HG02588 (cell line): Measurements from ENCODE around the gene SLC38A7.
"Not testable (repeated sequence)": the region's sequence is repeated elsewhere in the genome, so short reads cannot be mapped to it uniquely, and the experiment has no call there.

Experiments
- ATAC-seq: cut with Tn5 transposase; IDR thresholded peaks from one replicate; pipeline ENCODE4 v1.9.1; 2021; ENCODE audit warnings: mild to moderate bottlenecking, moderate library complexity; ENCODE audit not compliant: unreplicated experiment

SLC38A7 gene

GRCh38 chr16:58678716-58679115 lies 5.9 kb downstream of the SLC38A7 start:
- no peak for ATAC-seq

DNA sequence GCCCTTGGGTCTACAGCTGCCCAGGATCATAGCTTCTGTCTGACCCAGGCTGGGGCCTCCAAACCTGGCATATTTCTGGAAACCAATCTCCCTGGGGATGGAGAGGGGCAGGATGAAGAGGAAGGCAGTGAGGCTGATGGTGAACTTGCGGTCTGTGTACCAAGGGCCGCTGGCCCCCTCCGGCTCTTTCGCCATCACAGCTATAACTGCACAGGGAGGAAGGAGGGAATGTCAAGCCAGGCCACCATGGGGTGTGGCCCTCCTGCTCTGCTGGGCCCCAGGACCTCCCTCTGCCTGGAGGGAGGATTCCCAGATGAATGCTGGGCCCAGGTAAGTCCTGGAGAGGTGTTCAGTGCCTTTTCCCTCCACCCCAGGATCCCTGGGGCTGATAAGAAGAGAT lies 6.3 kb downstream of the SLC38A7 start:
- no peak for ATAC-seq

GRCh38 chr16:58670946-58671583 lies 13.5 kb downstream of the SLC38A7 start:
- no peak for ATAC-seq

- ATAC-seq, result no peak
These were observed 14.4 kb downstream of the SLC38A7 start for GRCh38 chr16:58670177-58670576.

DNA sequence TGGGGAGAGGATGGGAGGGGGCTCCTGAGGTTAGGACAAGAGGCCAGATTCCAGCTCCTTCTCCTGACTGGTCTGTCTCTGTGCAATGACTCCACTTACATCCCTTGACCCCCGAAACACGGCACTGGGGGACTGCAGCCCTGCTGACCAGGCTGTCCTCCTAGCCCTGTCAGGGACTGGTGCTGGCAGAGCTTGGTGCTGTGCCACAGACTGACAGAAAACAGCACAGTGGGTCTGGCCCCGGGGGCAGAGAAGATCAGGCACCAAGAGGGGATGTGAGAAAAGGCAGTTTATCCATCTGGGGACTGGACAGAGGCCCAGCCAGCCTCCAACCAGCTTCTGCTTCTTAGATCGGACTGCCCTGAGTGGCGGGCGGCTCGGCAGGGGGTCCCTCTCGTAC lies 19.4 kb downstream of the SLC38A7 start:
- no peak for ATAC-seq

- ATAC-seq, result no peak
These were observed 23.3 kb downstream of the SLC38A7 start for GRCh38 chr16:58661199-58661830.

- not testable (repeated sequence) for ATAC-seq
These were observed 24.7 kb downstream of the SLC38A7 start for GRCh38 chr16:58659911-58660310.

DNA sequence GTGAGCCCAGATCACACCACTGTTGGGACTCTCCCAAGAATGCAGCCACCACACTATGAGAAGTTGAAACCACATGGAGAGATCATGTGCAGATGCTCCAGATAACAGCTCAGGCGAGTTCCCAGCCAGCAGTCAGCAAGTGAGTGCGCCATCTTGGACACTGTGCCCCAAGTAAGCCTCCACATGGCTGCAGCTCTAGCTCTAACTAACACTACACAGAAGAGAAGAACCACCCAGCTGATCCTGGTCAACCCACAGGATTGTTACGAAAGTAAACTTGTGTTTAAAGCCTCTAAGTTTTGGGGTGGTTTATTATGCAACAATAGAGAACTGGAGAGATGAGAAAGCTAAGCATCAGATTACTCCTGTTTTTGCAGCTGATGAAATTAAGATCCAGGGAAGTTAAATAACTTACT lies 25.8 kb downstream of the SLC38A7 start:
- no peak for ATAC-seq

DNA sequence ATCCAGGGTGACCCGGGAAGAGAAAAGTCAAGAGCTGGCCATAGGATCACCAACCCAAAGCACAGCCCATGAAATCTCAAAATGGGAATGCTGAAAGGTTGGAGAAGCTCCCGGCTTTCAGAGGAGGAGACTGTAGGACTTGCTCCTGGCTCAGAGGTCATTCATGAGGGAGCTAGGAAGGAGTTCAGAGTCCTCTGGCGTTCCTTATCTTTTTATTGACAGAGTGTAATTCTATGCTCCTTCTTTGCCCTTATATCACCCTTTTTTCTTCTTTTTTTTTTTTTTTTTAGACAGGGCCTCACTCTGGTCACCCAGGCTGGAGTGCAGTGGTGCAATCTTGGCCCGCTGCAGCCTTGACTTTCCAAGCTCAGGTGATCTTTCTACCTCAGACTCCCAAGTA lies 27.7 kb downstream of the SLC38A7 start:
- no peak for ATAC-seq

- no peak for ATAC-seq
These were observed 29.4 kb downstream of the SLC38A7 start for GRCh38 chr16:58655215-58655596.

DNA sequence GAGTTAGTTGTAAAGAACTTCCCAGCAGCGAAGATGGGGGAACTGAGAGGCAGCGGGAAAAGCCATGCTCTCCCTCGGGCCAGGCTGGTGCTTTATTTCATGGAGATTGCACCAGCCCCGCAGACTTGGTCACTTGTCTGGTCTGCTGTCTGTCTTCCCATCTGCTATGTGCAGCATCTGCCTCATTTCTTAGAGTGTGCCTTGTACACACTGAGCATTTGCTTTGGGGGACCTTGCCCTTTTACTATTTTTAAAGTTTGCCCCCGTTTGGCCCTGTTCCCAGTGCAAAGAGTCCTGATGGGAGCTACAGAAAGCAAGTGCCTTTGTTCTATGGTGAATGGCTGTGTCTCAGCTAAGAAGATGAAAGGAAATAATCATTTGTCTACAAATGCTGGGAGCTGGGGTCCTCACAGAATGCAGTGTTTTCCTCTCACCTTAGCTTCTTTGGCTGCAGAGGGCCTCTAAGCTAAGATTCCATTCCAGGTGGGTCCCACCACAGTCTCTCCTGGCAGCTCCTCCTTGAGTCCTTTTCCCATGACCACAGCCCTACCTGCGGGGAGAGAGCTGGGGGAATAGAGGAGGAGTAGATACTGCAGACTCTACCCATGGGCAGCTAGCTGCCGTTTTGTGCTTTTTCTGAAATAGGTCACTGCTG lies 29.9 kb downstream of the SLC38A7 start:
- no peak for ATAC-seq

GRCh38 chr16:58652741-58653140 lies 31.8 kb downstream of the SLC38A7 start:
- ATAC-seq, result no peak

DNA sequence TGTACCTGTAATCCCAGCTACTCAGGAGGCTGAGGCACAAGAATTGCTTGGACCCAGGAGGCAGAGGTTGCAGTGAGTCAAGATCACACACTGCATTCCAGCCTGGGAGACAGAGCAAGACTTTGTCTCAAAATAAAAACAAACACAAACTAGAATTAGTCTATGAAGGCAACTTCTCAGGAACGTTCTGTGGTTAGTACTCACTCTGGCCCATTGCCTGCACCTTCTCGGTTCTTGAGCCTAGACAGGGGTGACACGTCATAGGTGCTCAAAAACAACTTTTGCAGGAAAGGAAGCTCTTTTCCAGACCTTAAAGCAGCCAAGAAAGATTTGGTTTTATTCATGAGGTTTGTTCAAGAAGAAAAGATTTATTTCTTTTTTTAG lies 32.6 kb downstream of the SLC38A7 start:
- no peak for ATAC-seq

GRCh38 chr16:58649707-58650106 lies 34.9 kb downstream of the SLC38A7 start:
- ATAC-seq, result no peak

- no peak for ATAC-seq
These were observed 37.5 kb downstream of the SLC38A7 start for GRCh38 chr16:58647107-58647506.

GRCh38 chr16:58644765-58645487 lies 39.6 kb downstream of the SLC38A7 start:
- ATAC-seq, result no peak

GRCh38 chr16:58644108-58644507 lies 40.5 kb downstream of the SLC38A7 start:
- no peak for ATAC-seq

GRCh38 chr16:58640949-58641348 lies 43.6 kb downstream of the SLC38A7 start:
- ATAC-seq, result no peak

DNA sequence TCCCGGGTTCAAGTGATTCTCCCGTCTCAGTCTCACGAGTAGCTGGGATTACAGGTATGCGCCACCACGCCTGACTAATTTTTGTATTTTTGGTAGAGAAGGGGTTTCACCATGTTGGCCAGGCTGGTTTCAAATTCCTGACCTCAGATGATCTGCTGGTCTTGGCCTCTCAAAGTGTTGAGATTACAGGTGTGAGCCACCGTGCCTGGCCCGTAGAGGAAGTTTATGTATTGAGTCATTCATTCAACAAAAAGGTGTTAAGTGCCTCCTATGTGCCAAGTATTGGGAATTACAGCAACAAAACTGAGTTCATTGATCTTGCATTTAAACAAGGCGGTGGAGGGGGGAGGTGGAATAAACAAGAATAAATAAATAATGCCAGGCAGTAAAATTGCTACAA lies 44.7 kb downstream of the SLC38A7 start:
- no peak for ATAC-seq

- no peak for ATAC-seq
These were observed 45.3 kb downstream of the SLC38A7 start for GRCh38 chr16:58639230-58639629.

GRCh38 chr16:58638148-58639036 lies 46.2 kb downstream of the SLC38A7 start:
- ATAC-seq, result no peak
